Lung (tissue), 12 donors: ENCODE data around the gene CYP39A1. TPM values are rescaled to one million over a fixed set of nuclear protein-coding genes. Genes with fewer than 3 reads are reported as not detected.

Experiments used
- ATAC-seq: fragments of 200-7000 bp; cut with Tn5 transposase; one replicate; pipeline ENCODE4 v1.9.1; 2020; ENCODE audit warnings: moderate number of reproducible peaks; ENCODE audit not compliant: insufficient read depth, low FRiP score
- DNase-seq, 3 donors: peaks; one replicate each; pipeline ENCODE4 v3.0.0-alpha.2; 2013 to 2017
- H3K27ac ChIP-seq, 2 donors: one replicate each; pipeline ENCODE4 v1.5.1; 2013; ENCODE audit warnings: mild to moderate bottlenecking in 2 of 2, moderate library complexity in 2 of 2, control low read depth in 1 of 2, inconsistent platforms in 1 of 2, low read depth in 1 of 2, low read length in 1 of 2
- H3K27me3 ChIP-seq, 3 donors: one replicate each; pipeline ENCODE4 v1.5.1; 2013; ENCODE audit warnings: low read length in 2 of 3; ENCODE audit not compliant: control insufficient read depth in 3 of 3, insufficient read depth in 3 of 3
- H3K36me3 ChIP-seq, 4 donors: one replicate each; pipeline ENCODE4 v1.5.1; 2013; ENCODE audit warnings: low read length in 4 of 4, mild to moderate bottlenecking in 1 of 4, moderate library complexity in 1 of 4; ENCODE audit not compliant: control insufficient read depth in 4 of 4, insufficient read depth in 4 of 4
- H3K4me1 ChIP-seq, 5 donors: one replicate each; pipeline ENCODE4 v1.5.1; 2013; ENCODE audit warnings: low read length in 5 of 5, mild to moderate bottlenecking in 2 of 5, moderate library complexity in 1 of 5; ENCODE audit not compliant: control insufficient read depth in 5 of 5, insufficient read depth in 5 of 5
- H3K4me3 ChIP-seq: one replicate; pipeline ENCODE4 v1.5.1; 2013; ENCODE audit warnings: mild to moderate bottlenecking, control low read depth, moderate library complexity
- H3K9ac ChIP-seq, 2 donors: one replicate each; pipeline ENCODE4 v1.5.1; 2013; ENCODE audit warnings: low read length in 2 of 2, control low read depth in 1 of 2; ENCODE audit not compliant: insufficient read depth in 1 of 2
- H3K9me3 ChIP-seq, 4 donors: one replicate each; pipeline ENCODE4 v1.5.1; 2013; ENCODE audit warnings: low read length in 3 of 4, mild to moderate bottlenecking in 1 of 4, moderate library complexity in 1 of 4; ENCODE audit not compliant: control insufficient read depth in 4 of 4, insufficient read depth in 3 of 4
- WGBS, 2 donors: extraction: QIAGEN DNeasy Blood & Tissue Kit; methylation state at CpG; one replicate each; pipeline ENCODE4 v1.1.7; 2013; 5-methylcytosine and 5-hydroxymethylcytosine counted together
- polyA plus RNA-seq, 2 donors: library from polyadenylated mRNA; stranded (reverse); fragments of 200-250 nt; gene quantifications; one replicate each; pipeline ENCODE4 v1.2.1, GENCODE V29; 2013
- total RNA-seq, 2 donors: library from RNA; depleted of rRNA in 1 of 2; stranded (reverse); fragments of >200 nt in 1 of 2; gene quantifications; one replicate each; pipeline ENCODE4 v1.2.1, GENCODE V29; 2014 to 2021
- TF ChIP-seq, protein P1 (sequence below): IDR thresholded peaks from 2 replicates; pipeline ENCODE4 v1.5.1; 2012; ENCODE audit warnings: mild to moderate bottlenecking; ENCODE audit errors: control extremely low read depth, extremely low read depth
- donor health status: control.
- donor health status: control.
- donor health status: Bipolar disorder and iron deficiency.
- donor health status: healthy.
- donor health status: DM: yes; HTN: yes; CAD: no.

The CYP39A1 gene
- total and polyA plus RNA-seq, 4 donors, result 2.2 to 14.4 (median 5.0) TPM

DNA sequence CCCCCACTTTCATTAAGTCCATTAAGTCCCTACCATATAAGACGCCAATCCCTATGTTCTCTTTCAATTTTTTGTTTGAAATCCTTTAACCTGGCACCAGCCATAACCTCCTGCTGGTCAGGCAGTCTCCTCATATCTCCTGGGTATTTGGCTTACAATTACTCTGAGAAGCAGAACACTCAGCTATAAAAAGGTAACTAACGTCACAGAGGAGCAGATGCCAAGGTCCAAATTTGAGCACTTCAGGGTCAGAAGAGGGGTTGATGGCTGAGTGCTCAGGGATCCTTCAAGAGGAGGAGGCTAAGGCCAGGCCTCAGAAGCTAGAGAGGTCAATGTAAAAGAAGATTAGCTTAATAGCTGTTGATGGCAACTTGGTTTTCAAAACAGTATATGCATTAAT lies 139.1 kb downstream of the CYP39A1 start:
- 74 to 87% methylated on average over 2 of the region's 2 CpGs for WGBS, 2 donors
- H3K4me1 ChIP-seq, result peaks cover 2 to 5% (median 4%) of the 10 kb centered on the region in 5 donors
- no peak overlapping the region for H3K9ac ChIP-seq
- TF ChIP-seq, protein P1, sequence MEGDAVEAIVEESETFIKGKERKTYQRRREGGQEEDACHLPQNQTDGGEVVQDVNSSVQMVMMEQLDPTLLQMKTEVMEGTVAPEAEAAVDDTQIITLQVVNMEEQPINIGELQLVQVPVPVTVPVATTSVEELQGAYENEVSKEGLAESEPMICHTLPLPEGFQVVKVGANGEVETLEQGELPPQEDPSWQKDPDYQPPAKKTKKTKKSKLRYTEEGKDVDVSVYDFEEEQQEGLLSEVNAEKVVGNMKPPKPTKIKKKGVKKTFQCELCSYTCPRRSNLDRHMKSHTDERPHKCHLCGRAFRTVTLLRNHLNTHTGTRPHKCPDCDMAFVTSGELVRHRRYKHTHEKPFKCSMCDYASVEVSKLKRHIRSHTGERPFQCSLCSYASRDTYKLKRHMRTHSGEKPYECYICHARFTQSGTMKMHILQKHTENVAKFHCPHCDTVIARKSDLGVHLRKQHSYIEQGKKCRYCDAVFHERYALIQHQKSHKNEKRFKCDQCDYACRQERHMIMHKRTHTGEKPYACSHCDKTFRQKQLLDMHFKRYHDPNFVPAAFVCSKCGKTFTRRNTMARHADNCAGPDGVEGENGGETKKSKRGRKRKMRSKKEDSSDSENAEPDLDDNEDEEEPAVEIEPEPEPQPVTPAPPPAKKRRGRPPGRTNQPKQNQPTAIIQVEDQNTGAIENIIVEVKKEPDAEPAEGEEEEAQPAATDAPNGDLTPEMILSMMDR, result no peak
- H3K36me3 ChIP-seq, result no peaks in the 10 kb centered on the region
- peak overlapping the region in 1 of 2 donors; percentile 80 for H3K27ac ChIP-seq
- H3K4me3 ChIP-seq, result no peak overlapping the region
- no peaks in the 10 kb centered on the region for H3K27me3 ChIP-seq
- ATAC-seq (no peak), DNase-seq (no peak)
- no peaks in the 10 kb centered on the region for H3K9me3 ChIP-seq

DNA sequence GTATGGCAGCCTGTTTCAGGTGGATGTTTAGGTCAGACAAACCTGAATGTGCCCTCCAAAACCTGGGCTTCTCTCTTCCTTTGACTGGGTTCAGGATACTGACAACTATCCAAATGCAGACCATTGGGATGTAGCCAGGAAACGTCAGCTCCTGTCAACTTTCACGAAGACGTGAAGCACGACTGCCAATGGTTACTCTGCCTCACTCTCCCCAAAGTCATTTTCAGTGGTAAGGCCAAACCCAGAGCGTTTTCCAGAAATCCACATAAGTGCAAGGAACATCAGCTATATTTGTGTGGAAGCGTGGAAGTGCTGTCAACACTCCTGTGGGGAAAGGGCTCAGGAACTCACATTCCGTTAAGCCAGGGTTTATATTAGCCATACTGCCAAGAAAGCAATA lies 141.3 kb downstream of the CYP39A1 start:
- H3K9me3 ChIP-seq, result no peaks in the 10 kb centered on the region
- no peak overlapping the region for H3K4me3 ChIP-seq
- no peaks in the 10 kb centered on the region for H3K36me3 ChIP-seq
- peaks cover 2 to 13% (median 4%) of the 10 kb centered on the region in 5 donors for H3K4me1 ChIP-seq
- H3K9ac ChIP-seq, result no peak overlapping the region
- ATAC-seq, result no peak
- 82 to 83% methylated on average over 7 of the region's 7 CpGs for WGBS, 2 donors
- H3K27ac ChIP-seq, result peak overlapping the region; percentile 6 to 84
- TF ChIP-seq, protein P1, result no peak
- no peak for DNase-seq
- no peaks in the 10 kb centered on the region for H3K27me3 ChIP-seq

DNA sequence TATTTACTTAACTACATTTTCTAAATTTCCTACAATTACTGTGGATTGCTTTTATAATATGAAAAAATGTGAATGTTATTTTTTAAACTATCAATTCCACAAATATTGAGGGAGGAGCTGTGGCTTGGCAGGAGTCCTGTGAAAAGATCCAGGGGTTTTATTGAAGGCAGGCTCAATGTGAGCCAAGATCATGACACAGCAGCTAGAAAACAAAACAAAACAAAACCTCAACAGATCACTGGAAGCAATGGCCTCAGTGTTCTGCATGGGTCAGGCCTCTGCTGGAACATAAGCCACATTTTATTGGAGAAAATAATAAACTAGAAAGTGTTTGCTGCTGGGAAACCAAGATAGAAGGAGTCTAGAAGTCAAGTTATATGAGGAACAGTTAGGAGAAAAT lies 142.0 kb downstream of the CYP39A1 start:
- H3K9me3 ChIP-seq, result no peaks in the 10 kb centered on the region
- H3K27ac ChIP-seq, result peak overlapping the region in 1 of 2 donors; percentile 84
- no peak for ATAC-seq

More for the DNA sequence above, 142.0 kb downstream of the CYP39A1 start:
- Histone ChIP-seq H3K9ac (no peak overlapping the region), H3K4me3 (no peak overlapping the region), H3K4me1 (peaks cover 2 to 13% (median 4%) of the 10 kb centered on the region in 5 donors), H3K27me3 (no peaks in the 10 kb centered on the region), H3K36me3 (no peaks in the 10 kb centered on the region)
- DNase-seq, result peak; percentile 47 to 76 (median 70)
- TF ChIP-seq, protein P1, result no peak
